ENCODE results near the gene LRMDA. TPM values are rescaled to one million over a fixed set of nuclear protein-coding genes. Genes with fewer than 3 reads are reported as not detected.

LRMDA gene
- total and polyA plus RNA-seq, 2 of the 13 experiments (the other 11 are each of a cell fraction or from before 2014, with no cell fraction given): 13.4 to 22.0 TPM

DNA sequence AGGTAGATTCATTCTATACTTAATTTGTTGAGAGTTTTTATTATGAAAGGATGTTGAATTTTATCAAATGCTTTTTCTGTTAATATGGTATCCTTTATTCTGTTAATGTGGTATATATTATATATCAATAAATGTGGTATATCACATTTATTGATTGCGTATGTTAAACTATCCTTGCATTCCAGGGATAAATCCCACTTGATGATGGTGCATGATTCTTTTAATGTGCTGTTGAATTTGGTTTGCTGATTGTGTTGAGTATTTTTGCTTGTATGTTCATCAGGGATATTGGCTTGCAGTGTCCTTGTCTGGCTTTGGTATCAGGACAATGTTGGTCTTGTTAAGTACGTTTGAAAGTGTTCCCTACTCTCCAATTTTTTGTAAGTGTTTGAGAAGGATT lies 11.9 kb downstream of the LRMDA start:
- DNase-seq (ENCODE audit: low spot score): no peak
- Histone ChIP-seq H3K9ac (ENCODE audit: insufficient read depth, low read depth, low read length) (no peak overlapping the region), H3K4me3 (replicated peaks in 1 of 3; ENCODE audit: insufficient read depth in 1 of 3, low read depth in 2 of 3, low read length in 3 of 3) (no peak overlapping the region), H3K9me3 (ENCODE audit: low read length) (peaks cover 29% of the 10 kb centered on the region), H3K4me2 (ENCODE audit: low read depth, low read length) (no peak overlapping the region), H3K36me3 (replicated peaks in 1 of 2; ENCODE audit: control insufficient read depth in 1 of 2, insufficient read depth in 2 of 2, low read length in 2 of 2) (peaks cover 4 to 9% of the 10 kb centered on the region in 2 experiments; a peak in 4 of 5 replicates), H4K20me1 (ENCODE audit: insufficient read depth, low read length) (no peaks in the 10 kb centered on the region), H3K79me2 (ENCODE audit: insufficient read depth, low read length) (peaks cover 9% of the 10 kb centered on the region), H3K4me1 (ENCODE audit: insufficient read depth, low read length) (peaks cover 41% of the 10 kb centered on the region), H3K27me3 (ENCODE audit: control insufficient read depth in 1 of 2, insufficient read depth in 2 of 2, low read length in 2 of 2) (no peaks in the 10 kb centered on the region), H2AFZ (ENCODE audit: low read length) (no peak overlapping the region), H3K27ac (ENCODE audit: extremely low read length, insufficient read depth, low read length) (no peak overlapping the region)
- ChIA-PET CTCF (ENCODE audit: low intra/inter-chr PET ratio, low total read pairs) (no interaction called here), POLR2A (no interaction called here)
- BruUV-seq (replicated peaks): no TSS peak
- in situ Hi-C loops (cut with HindIII; ENCODE audit: extremely low pct_ligation_motif_present, low pct_unique_long_range_greater_than_20kb): no loop called here
- no peak for ATAC-seq
- no peak for FAIRE-seq
- WGBS (ENCODE audit: low lambda C conversion rate): 92% methylated on average over 2 of the region's 2 CpGs
- intact Hi-C loops (cut with micrococcal nuclease; ENCODE audit: unreplicated experiment): no loop called here
- TF ChIP-seq, protein P1, sequence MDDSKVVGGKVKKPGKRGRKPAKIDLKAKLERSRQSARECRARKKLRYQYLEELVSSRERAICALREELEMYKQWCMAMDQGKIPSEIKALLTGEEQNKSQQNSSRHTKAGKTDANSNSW (CRISPR knock-in tag; IDR thresholded peaks at IDR 0.05; ENCODE audit: borderline replicate concordance): no peak
- TF ChIP-seq, protein P2, sequence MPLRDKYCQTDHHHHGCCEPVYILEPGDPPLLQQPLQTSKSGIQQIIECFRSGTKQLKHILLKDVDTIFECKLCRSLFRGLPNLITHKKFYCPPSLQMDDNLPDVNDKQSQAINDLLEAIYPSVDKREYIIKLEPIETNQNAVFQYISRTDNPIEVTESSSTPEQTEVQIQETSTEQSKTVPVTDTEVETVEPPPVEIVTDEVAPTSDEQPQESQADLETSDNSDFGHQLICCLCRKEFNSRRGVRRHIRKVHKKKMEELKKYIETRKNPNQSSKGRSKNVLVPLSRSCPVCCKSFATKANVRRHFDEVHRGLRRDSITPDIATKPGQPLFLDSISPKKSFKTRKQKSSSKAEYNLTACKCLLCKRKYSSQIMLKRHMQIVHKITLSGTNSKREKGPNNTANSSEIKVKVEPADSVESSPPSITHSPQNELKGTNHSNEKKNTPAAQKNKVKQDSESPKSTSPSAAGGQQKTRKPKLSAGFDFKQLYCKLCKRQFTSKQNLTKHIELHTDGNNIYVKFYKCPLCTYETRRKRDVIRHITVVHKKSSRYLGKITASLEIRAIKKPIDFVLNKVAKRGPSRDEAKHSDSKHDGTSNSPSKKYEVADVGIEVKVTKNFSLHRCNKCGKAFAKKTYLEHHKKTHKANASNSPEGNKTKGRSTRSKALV (CRISPR knock-in tag; IDR thresholded peaks at IDR 0.05): no peak
- TF ChIP-seq HNRNPL (IDR thresholded peaks at IDR 0.05; ENCODE audit: low read depth, low read length): no peak
- no peak for TF ChIP-seq YEATS2 (CRISPR knock-in tag; IDR thresholded peaks at IDR 0.05; ENCODE audit: borderline replicate concordance)
- TF ChIP-seq, protein P3, sequence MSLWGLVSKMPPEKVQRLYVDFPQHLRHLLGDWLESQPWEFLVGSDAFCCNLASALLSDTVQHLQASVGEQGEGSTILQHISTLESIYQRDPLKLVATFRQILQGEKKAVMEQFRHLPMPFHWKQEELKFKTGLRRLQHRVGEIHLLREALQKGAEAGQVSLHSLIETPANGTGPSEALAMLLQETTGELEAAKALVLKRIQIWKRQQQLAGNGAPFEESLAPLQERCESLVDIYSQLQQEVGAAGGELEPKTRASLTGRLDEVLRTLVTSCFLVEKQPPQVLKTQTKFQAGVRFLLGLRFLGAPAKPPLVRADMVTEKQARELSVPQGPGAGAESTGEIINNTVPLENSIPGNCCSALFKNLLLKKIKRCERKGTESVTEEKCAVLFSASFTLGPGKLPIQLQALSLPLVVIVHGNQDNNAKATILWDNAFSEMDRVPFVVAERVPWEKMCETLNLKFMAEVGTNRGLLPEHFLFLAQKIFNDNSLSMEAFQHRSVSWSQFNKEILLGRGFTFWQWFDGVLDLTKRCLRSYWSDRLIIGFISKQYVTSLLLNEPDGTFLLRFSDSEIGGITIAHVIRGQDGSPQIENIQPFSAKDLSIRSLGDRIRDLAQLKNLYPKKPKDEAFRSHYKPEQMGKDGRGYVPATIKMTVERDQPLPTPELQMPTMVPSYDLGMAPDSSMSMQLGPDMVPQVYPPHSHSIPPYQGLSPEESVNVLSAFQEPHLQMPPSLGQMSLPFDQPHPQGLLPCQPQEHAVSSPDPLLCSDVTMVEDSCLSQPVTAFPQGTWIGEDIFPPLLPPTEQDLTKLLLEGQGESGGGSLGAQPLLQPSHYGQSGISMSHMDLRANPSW (CRISPR knock-in tag; IDR thresholded peaks at IDR 0.05; ENCODE audit: borderline replicate concordance): no peak
- TF ChIP-seq ATRX (CRISPR knock-in tag; IDR thresholded peaks at IDR 0.05; ENCODE audit: borderline replicate concordance): no peak
- TF ChIP-seq, protein P4, sequence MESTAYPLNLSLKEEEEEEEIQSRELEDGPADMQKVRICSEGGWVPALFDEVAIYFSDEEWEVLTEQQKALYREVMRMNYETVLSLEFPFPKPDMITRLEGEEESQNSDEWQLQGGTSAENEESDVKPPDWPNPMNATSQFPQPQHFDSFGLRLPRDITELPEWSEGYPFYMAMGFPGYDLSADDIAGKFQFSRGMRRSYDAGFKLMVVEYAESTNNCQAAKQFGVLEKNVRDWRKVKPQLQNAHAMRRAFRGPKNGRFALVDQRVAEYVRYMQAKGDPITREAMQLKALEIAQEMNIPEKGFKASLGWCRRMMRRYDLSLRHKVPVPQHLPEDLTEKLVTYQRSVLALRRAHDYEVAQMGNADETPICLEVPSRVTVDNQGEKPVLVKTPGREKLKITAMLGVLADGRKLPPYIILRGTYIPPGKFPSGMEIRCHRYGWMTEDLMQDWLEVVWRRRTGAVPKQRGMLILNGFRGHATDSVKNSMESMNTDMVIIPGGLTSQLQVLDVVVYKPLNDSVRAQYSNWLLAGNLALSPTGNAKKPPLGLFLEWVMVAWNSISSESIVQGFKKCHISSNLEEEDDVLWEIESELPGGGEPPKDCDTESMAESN (CRISPR knock-in tag; conservative IDR thresholded peaks at IDR 0.05): no peak
- TF ChIP-seq NFYC (CRISPR knock-in tag; IDR thresholded peaks at IDR 0.05): no peak
- TF ChIP-seq, protein P5, sequence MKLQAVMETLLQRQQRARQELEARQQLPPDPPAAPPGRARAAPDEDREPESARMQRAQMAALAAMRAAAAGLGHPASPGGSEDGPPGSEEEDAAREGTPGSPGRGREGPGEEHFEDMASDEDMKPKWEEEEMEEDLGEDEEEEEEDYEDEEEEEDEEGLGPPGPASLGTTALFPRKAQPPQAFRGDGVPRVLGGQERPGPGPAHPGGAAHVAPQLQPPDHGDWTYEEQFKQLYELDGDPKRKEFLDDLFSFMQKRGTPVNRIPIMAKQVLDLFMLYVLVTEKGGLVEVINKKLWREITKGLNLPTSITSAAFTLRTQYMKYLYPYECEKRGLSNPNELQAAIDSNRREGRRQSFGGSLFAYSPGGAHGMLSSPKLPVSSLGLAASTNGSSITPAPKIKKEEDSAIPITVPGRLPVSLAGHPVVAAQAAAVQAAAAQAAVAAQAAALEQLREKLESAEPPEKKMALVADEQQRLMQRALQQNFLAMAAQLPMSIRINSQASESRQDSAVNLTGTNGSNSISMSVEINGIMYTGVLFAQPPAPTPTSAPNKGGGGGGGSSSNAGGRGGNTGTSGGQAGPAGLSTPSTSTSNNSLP (IDR thresholded peaks at IDR 0.05; ENCODE audit: low read depth, low read length): no peak
- TF ChIP-seq, protein P6, sequence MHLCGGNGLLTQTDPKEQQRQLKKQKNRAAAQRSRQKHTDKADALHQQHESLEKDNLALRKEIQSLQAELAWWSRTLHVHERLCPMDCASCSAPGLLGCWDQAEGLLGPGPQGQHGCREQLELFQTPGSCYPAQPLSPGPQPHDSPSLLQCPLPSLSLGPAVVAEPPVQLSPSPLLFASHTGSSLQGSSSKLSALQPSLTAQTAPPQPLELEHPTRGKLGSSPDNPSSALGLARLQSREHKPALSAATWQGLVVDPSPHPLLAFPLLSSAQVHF (CRISPR knock-in tag; IDR thresholded peaks at IDR 0.05): no peak
- TF ChIP-seq, protein P7, sequence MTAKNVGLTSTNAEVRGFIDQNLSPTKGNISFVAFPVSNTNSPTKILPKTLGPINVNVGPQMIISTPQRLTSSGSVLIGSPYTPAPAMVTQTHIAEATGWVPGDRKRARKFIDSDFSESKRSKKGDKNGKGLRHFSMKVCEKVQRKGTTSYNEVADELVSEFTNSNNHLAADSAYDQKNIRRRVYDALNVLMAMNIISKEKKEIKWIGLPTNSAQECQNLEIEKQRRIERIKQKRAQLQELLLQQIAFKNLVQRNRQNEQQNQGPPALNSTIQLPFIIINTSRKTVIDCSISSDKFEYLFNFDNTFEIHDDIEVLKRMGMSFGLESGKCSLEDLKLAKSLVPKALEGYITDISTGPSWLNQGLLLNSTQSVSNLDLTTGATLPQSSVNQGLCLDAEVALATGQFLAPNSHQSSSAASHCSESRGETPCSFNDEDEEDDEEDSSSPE (CRISPR knock-in tag; IDR thresholded peaks at IDR 0.05): no peak
- no peak for TF ChIP-seq FOXJ3 (CRISPR knock-in tag; IDR thresholded peaks at IDR 0.05; ENCODE audit: borderline replicate concordance)
- TF ChIP-seq, protein P8, sequence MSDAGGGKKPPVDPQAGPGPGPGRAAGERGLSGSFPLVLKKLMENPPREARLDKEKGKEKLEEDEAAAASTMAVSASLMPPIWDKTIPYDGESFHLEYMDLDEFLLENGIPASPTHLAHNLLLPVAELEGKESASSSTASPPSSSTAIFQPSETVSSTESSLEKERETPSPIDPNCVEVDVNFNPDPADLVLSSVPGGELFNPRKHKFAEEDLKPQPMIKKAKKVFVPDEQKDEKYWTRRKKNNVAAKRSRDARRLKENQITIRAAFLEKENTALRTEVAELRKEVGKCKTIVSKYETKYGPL (CRISPR knock-in tag; IDR thresholded peaks at IDR 0.05): no peak

Data from HepG2 (cell line).